MM.1S (cell line): ENCODE results near the gene DHRSX.

ENCODE experiments used
- CTCF ChIP-seq: fragments of 300-600 bp; sonication (generic); IDR thresholded peaks from 2 replicates; pipeline ENCODE4 v1.5.1; 2016; ENCODE audit warnings: antibody characterized with exemption, low read length, mixed read lengths
- EZH2 ChIP-seq: fragments of 300-600 bp; sonication (generic); optimal IDR thresholded peaks from 2 replicates; pipeline ENCODE3; 2017; ENCODE audit warnings: low read depth, mild to moderate bottlenecking, antibody characterized with exemption, low read length, mixed read lengths

- TF ChIP-seq EZH2, result no peak
- no peak for TF ChIP-seq CTCF
Observed at GRCh38 chrX:2383144-2383543, 117.6 kb downstream of the DHRSX start.
